Right ventricle myocardium superior (tissue), 1 donor: ENCODE measurements around the gene SMYD1. TPM values are rescaled to one million over a fixed set of nuclear protein-coding genes. Genes with fewer than 3 reads are reported as not detected.

ENCODE experiments used
- ATAC-seq: fragments of 200-7000 bp; cut with Tn5 transposase; one replicate; pipeline ENCODE4 v1.9.1; 2020; ENCODE audit warnings: mild to moderate bottlenecking; ENCODE audit not compliant: poor library complexity
- DNase-seq: peaks from one replicate; pipeline ENCODE4 v3.0.0-alpha.2; 2020
- intact Hi-C: fragments of 100-400 bp; cut with DNase I; formaldehyde crosslinking; loops from one replicate; pipeline ENCODE4 v1.11.2; 2022
- total RNA-seq: library from RNA; stranded (reverse); fragmentation: NEBNext Ultra II Directional; extraction: Animal tissue kit (Norgen Biotek cat#: 25700); gene quantifications from one replicate; pipeline ENCODE4 v1.2.1, GENCODE V29; 2021
- donor health status: DM: no; HTN: yes; CAD: no; lungs with severe emphysema.

Gene SMYD1
- total RNA-seq, 1 donor from 2014 or later, result 468 TPM

DNA sequence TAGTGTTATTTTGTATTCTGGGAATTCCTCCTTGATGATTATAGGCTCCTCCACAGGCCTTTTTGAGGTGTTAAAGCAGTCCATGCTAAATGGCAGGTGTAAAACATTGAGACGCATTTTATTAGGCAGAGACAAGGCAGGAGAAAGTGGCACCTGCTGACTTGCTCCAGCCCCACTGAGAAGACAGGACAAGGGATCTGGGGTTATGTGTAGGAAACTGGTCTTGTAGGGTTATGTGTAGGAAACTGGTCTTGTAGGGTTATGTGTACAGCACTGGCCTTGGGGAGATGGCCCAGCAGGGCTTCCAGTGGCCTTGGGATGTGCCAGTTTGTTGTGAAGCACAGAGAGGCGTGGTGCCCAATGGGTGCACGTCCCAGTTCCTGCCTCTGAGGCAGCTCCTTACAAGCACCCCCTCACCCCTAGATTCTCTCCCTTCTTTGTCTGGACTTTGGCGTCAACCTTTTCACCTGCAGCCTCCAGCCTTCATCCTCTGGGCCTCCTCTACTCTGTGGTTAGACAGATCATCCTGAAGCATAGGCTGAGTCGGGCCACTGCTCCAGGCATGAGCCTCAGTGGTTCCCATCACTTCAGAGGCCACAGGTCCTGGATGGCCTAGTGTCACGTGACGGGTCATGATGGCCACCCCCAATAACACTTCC lies 61.2 kb downstream of the SMYD1 start:
- no peak for DNase-seq
- intact Hi-C loops, result no loop called here
- ATAC-seq, result no peak

DNA sequence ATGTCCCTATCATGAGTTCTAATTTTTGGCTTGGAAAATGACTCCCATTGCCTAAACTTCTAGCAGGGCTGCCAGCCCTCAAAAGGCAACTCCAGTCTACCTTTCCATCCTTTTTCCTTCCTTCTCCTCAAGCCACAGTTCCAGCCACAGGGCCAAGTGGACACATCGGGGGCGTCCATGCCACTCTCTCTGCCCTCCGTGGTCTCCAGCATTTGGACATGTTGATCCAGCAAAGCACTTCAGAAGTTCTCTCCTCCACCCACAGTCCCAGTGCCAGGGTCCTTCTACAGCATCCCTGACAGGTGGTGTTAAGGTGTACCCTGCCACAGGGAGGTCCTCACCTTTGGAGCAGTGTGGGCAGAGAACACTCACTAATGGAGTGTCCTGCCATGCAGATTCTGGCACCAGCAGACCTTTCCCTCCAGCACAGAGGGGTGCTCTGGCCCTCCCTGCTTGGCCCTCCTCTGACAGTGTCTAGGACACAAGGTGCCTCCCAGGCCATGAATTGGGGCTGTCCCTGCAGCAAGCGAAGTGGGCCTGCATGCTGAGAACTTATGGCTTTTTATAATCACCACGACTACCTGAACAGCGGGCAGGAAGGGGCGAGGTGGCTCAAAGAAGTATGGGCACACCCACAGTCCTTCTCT lies 61.8 kb downstream of the SMYD1 start:
- DNase-seq (no peak), ATAC-seq (no peak)
- intact Hi-C loops, result no loop called here

DNA sequence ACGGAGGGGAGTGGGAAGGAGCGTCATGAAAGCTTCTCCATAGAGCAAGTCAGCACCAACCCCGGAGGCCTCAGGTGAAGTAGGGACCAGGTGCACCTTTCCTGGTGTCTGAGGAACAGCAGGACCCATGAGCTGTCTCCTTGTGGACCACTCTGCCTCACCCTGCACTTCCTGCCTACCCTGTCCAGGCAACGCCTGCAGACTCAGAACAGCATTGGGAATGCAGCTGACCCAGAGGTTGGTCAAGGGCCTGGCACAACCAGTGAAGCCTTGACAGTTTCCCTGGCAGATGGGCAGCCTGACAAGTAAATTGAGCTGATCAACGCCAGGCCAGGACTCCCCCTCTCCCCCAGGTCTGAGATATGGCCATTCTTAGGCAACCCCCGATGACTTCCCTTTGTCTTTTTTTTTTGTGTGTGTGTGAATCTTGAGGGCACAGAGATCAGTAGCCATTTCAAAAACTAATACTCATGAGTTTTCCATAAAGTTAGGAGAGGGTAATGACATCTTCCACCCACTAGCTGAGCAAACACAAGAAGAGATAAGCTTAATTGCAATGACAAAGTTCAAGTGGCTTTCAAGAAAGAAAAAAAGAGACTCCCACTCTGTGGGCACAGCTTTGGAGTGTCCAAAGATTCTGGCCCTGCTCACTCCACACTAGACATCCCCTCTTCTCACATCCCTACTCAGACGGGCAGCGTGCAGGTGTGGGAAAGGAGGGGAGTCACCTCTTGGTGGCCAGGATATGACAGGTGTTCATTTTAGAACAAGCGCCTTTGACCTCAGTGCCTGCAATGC lies 63.8 kb downstream of the SMYD1 start:
- intact Hi-C loops, result no loop called here
- ATAC-seq, result no peak
- no peak for DNase-seq

DNA sequence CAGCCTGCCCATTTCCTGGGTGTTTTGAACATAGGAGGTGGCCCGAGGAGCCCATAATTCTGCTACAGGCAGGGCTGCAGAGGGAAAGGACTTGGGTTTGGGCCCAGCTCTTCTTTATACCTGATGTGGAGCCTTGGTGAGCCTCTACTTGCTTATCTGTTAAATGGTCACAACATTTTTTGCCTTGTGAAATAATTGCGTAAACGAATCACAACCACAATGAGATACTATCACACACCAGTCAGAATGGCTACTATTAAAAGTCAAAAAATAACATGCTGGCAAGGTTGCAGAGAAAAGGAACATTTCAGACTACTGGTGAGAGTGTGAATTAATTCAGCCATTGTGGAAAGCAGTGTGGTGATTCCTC lies 64.4 kb downstream of the SMYD1 start:
- ATAC-seq, result no peak
- intact Hi-C loops, result no loop called here
- DNase-seq, result no peak

DNA sequence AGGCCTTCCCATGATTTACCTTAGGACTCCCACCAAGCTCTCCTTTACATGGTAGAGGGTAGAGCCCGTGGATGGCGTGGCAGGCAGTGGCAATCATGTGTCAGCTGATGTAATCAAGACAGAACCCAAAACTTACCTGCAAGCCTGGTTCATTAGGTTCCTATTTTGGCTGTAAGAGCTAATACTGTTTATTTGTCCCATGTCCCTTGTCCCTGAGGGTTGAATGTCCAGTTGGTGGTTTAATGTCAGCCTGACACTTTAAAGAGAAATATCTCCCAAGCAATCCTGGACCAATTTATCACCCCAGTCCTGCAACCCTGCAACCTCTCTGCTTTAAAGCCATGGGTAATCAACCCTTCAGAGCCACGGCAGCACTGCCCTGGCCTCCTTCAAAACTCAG lies 66.2 kb downstream of the SMYD1 start:
- intact Hi-C loops, result no loop called here
- DNase-seq, result no peak
- no peak for ATAC-seq

DNA sequence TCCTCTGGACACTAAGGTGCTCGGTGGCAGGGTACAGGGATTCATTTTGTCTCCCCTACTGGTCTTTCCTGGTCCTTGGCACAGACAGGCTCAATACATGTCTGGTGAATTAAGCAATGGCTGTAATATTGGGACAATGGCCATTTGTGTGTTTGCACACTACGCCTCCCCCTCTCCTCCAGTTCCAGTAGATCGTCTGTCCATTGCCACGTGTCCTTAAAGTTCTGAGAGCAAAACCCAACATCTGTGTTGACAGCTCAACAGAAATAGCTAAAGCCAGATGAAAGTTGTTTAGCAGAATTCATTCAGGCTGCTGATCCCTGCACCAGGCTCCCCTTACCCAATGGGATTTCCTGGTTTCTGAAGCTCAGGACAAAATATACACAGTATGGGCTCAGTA lies 69.2 kb downstream of the SMYD1 start:
- DNase-seq (no peak), ATAC-seq (no peak)
- intact Hi-C loops, result no loop called here

DNA sequence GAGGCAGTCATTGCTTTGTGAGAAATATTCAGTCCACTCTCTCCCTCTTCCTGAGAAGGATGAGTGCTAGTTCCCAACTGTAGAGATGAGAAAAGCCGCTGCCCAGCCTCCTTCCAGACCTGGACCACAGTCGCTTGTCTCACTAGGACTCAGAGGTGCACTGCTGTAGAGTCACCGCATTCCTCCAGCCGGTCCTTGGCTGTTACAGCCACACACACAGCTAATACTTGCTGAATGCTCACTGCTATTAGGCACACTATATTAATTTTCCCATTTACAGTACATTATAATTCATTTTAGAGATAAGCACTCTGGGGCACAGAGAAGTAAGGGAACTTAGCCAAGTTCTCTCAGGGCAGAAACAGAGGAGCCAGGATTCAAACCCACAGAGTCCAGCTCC lies 70.2 kb downstream of the SMYD1 start:
- no peak for ATAC-seq
- no peak for DNase-seq
- intact Hi-C loops, result no loop called here

DNA sequence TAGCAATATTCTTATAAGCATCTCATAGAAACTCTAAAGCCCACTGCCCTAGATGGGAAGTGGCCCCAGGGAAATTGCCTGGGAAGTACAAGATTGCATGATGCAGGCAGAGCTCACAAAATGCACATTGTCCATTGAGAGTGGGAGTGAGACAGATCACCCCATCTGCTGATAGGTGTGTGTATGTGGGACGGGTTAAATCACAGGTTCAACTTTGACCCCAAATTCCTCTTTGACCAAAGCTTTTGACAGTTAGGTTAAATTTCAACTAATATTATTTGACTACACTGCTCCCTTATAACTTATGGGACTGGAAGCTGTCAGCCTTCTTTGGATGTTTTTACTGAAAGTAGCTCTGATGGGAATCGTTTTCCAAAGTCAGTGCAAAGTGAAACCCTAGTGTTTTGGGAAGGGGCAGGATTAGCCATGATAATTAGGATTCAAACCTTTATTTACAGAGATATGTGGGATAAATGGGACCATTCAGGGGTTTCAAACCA lies 71.6 kb downstream of the SMYD1 start:
- no peak for ATAC-seq
- no peak for DNase-seq
- intact Hi-C loops, result no loop called here

DNA sequence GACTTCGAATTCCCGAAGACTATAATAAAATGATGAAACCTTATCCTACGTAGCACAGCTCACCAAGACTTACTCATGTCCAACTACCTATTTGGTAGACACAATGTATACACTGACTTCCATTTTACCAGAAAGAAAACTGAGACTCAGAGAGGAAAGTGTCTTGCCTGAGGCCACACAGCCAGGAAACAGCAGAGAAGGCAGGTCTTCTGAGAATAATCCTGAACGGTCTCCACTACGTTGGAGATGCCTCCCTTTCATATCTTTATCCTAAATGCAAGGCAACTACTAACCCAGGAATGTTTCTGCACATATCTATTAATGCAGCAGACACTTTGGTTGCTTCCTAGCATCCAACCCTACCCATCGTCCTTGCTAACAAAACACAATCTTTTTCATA lies 72.2 kb downstream of the SMYD1 start:
- ATAC-seq (no peak), DNase-seq (no peak)
- intact Hi-C loops, result no loop called here

DNA sequence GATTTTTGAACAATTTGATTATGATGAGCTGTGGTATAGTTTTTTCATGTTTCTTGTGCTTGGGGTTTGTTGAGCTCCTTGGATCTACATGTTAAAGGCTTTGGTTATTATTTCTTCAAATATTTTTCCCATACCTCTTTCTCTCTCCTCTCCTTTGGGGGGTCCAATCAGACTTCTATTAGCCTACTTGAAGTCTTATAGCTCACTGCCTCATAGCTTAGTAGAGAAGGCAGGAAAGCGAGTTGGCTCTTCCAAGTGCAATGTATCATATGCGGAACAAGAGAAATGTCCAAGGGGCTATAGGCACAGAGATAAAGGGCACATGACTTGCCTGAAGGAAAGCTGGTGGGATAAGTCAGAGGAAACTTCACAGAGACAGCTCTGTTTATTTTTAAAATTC lies 74.3 kb downstream of the SMYD1 start:
- no peak for ATAC-seq
- intact Hi-C loops, result no loop called here
- DNase-seq, result no peak

DNA sequence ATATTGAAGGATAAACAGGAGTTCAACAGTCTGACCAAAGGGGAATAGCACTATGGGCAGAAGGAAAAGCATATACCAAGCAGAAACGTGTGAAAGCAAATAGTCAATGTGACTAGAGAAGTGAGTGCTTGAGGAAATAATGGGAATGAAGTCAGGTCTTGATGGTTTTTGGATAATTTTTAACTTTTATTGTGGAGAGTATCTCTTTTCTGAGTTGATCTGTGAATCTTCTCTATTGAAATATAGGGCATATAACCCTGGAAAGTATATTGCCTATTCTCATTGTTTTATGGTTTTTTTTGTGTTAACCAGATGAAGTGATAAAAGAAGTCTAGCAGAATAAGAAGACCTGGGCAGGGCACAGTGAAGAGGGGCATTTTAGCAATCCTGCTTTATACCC lies 76.6 kb downstream of the SMYD1 start:
- intact Hi-C loops, result no loop called here
- no peak for DNase-seq
- no peak for ATAC-seq

DNA sequence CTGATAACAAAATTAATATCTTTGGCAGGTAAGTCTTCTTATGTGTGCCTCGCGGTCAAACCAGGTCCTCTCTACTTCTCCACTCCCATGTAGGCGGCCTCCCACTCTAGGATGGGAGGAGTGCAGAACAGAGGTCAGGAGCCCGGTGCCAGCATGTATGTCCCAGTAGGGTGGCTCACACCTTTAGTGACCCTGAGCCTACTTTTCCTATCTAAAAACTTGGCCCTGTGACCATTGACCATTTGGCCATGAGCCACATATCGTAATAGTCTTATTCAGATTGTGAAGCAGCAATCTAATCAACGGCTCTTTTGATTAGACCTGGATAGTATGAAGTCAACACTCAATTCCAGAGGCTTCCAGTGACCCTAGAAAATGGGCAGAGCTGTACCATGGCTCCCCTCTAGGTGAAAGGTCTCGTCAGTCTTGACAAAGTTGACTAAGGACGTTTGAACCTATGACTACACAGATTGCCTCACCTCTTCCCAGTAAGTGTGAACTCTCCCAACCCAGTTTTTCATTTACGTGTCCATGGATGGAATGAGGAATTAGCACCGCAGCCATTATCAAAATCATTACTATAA lies 77.4 kb downstream of the SMYD1 start:
- ATAC-seq, result no peak
- no peak for DNase-seq
- intact Hi-C loops, result no loop called here

DNA sequence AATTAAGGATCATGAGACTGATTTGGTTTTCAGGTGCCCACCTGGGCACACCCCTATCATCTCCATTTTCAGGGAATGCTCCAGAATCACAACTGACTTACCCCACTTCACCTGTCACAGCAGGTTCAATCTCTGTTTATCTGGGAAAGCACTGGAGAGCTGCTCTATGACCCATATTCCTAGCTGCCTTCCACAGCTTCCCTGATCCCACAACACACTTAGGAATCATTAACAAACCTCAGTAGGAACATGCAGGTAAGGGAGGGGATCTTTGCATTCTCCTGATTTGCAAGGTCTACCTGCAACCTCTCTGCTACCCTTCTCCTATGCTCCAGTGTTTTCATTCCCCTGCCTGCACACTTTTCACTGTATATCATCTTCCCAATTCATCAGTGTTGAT lies 79.0 kb downstream of the SMYD1 start:
- ATAC-seq, result no peak

DNA sequence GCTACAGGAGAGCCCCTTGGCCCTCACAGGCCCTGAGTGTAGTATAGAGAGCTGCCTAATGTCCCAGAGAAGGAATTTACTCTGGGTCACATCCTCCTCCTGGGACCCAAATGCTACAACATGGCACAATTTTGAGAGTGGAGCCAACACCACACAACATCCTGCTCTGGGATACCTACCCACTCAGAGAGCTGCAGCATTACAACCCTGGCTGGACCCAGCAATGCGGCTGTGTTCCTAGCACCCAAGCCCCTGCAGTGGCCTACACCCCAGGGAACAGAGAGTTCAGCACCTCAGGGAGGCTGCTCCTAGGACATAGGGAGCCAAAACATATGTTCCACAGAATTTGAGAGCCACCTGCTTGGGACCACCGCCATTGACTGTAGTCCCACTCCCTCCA lies 79.5 kb downstream of the SMYD1 start:
- no peak for ATAC-seq
- intact Hi-C loops, result no loop called here
- no peak for DNase-seq

More for the DNA sequence above, 79.0 kb downstream of the SMYD1 start:
- no peak for DNase-seq
- intact Hi-C loops, result no loop called here

DNA sequence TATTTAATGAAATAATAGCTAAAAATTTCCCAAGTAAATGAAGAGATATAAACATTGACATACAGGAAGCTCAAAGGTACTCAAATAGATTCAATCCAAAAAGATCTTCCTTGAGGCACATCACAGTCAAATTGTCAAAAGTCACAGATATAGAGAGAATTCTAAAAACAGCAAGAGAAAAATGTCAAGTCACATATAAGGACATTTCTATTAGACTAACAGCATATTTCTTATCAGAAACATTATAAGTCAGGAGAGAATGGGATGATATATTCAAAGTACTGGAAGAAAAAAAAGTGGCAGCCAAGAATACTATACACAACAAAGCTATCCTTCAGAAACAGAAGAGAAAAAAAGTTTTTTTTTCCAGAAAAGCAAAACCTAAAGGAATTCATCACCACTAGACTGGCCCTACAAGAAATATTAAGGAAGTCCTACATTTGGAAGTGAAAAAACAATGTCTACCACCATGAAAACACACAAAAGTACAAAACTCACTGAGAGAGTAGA lies 81.4 kb downstream of the SMYD1 start:
- ATAC-seq, result no peak
- DNase-seq, result no peak
- intact Hi-C loops, result no loop called here

DNA sequence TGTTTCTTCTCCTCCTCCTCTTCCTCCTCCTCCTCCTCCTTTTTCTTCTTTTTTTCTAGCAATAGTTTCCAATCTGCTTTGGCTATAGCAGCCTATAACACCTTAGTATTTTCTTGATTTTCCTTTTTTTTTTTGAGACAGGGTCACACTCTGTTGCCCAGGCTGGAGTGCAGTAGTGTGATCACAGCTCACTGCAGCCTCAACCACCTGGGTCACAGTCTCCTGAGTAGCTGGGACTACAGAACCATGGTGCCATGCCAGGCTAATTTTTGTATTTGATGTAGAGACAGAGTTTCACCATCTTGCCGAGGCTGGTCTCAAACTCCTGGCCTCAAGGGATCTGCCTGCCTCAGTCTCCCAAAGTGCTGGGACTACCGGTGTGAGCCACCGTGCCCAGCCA lies 91.9 kb downstream of the SMYD1 start:
- ATAC-seq (peak; percentile 12), DNase-seq (no peak)
- intact Hi-C loops, result no loop called here

DNA sequence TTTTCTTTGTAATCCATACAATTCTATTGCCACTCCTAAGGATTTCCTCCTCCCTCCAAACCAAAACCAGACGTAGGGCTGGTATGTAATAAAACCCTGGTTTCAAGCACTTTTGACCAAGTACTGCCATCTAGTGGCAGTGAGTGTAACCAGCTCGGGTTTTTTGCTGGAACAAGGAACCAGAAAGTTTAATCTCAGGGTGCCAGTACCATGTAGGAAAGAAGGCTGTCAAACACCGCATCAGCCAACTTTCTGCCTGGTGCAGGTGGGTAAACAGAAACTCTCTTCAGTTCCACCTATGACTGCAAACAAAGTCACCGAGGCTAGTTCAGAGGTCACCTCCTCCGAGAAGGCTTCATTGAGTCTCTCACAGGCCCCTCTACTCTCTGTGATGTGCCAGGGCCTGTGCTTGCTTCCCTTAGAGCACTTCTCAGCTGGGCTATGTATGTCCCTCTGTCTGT lies 92.4 kb downstream of the SMYD1 start:
- no peak for DNase-seq
- ATAC-seq, result peak; percentile 85
- intact Hi-C loops, result loop anchor here (2.0 kb wide), 1 partner anchor 99 kb away; no protein-coding TSS in a partner anchor

DNA sequence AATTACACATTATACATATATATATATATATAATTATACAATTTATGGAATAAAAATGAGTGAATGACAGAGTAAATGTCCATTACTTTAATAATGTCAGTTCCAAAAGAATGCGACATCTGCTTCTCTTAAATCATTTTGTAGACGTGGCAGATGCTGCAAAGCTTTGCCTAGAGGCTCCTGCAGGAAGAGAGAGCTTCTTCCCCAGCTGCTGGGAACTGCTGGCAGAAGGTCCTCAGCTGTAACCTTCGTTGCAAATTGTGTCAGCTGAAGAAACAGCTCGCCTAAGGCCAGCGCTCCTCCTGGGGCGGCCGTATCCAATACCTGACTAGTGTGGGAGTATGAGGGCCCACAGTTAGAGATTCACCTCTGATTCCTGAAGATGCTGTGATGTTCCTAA lies 92.9 kb downstream of the SMYD1 start:
- no peak for ATAC-seq
- no peak for DNase-seq
- intact Hi-C loops, result loop anchor here (2.0 kb wide), 1 partner anchor 100 kb away; no protein-coding TSS in a partner anchor
